Fibroblast of gingiva (primary cell): Measurements from ENCODE around the gene PRIMA1.

Source experiments
- DNase-seq: peaks from one replicate; pipeline ENCODE4 v3.0.0-alpha.2; 2011; ENCODE audit warnings: low read depth

PRIMA1 gene

GRCh38 chr14:93674343-93674742 is 113.9 kb downstream of the PRIMA1 start:
- DNase-seq = no peak

- no peak for DNase-seq
Observed at GRCh38 chr14:93669632-93670031, 118.7 kb downstream of the PRIMA1 start.
